Pancreas (tissue), 10 donors: ENCODE results near the gene DHPS. TPM values are rescaled to one million over a fixed set of nuclear protein-coding genes. Genes with fewer than 3 reads are reported as not detected.

Experiments used
- ATAC-seq, 4 donors: fragments of 200-7000 bp; cut with Tn5 transposase; one replicate each; pipeline versions ENCODE4 v1.8.0 to v1.9.1; 2020; ENCODE audit warnings: mild to moderate bottlenecking in 4 of 4, moderate library complexity in 4 of 4
- DNase-seq, 6 donors: peaks; one replicate each; pipeline ENCODE4 v3.0.0-alpha.2; 2020
- FAIRE-seq: peaks from 2 replicates; lab custom pipeline; 2012; peaks lifted over from hg19 to GRCh38; lab: Jason Lieb, UNC
- H3K27ac ChIP-seq, 4 donors: fragments of 200-600 bp; sonication (generic); 1 replicate in 3 of 4; 2 replicates in 1 of 4; pipeline versions ENCODE4 v1.5.0 to v1.8.0; 2020
- H3K27me3 ChIP-seq, 4 donors: fragments of 200-600 bp; one replicate each; pipeline ENCODE4 v1.8.0; 2021
- H3K36me3 ChIP-seq, 3 donors: fragments of 200-600 bp; sonication (generic) in 1 of 3; one replicate each; pipeline versions ENCODE4 v1.5.0 to v1.8.0; 2020 to 2021
- H3K4me1 ChIP-seq, 3 donors: fragments of 200-600 bp; one replicate each; pipeline ENCODE4 v1.8.0; 2021
- H3K4me3 ChIP-seq, 4 donors: fragments of 200-600 bp; sonication (generic) in 2 of 4; one replicate each; pipeline versions ENCODE4 v1.5.0 to v1.8.0; 2020 to 2021
- H3K9me3 ChIP-seq, 4 donors: fragments of 200-600 bp; one replicate each; pipeline ENCODE4 v1.8.0; 2021
- WGBS, 2 donors: extraction: QIAGEN DNeasy Blood & Tissue Kit; methylation state at CpG; one replicate each; pipeline ENCODE4 v1.1.7; 2013; 5-methylcytosine and 5-hydroxymethylcytosine counted together
- intact Hi-C, 3 donors: fragments of 100-400 bp; cut with DNase I; formaldehyde crosslinking; loops; one replicate each; pipeline versions ENCODE4 v1.11.1 to v1.14.2; 2022
- polyA plus RNA-seq, 2 donors: library from polyadenylated mRNA; stranded (reverse); fragments of 200-250 nt; gene quantifications; one replicate each; pipeline ENCODE4 v1.2.3, GENCODE V29; 2013
- total RNA-seq, 6 donors: library from RNA; stranded (reverse); fragmentation: NEBNext Ultra II Directional in 4 of 6; extraction: Animal tissue kit (Norgen Biotek cat#: 25700) in 4 of 6; gene quantifications; one replicate each; pipeline versions ENCODE4 v1.2.1 to v1.2.4, GENCODE V29; 2021 to 2023
- TF ChIP-seq, protein P1 (sequence below), 4 donors: fragments of 200-600 bp; sonication (generic) in 3 of 4; IDR thresholded peaks; one replicate each; pipeline versions ENCODE4 v1.5.0 to v1.8.0; 2021; ENCODE audit warnings: antibody characterized with exemption in 4 of 4
- donor health status: healthy with polysubstance abuse.
- donor health status: DM: no; HTN: no; CAD: no; lungs with moderate emphysema.
- donor health status: DM: no; HTN: no; CAD: no.
- donor health status: control.
- donor health status: control.
- donor health status: Bipolar disorder and iron deficiency.
- donor health status: DM: yes; HTN: yes; CAD: no.
- donor health status: DM: no; HTN: no; CAD: no.
- donor health status: DM: no; HTN: no; CAD: no.
- donor health status: DM: yes; HTN: yes; CAD: no.

The DHPS gene
- total and polyA plus RNA-seq, 8 donors = 36.0 to 85.7 (median 49.9) TPM

DNA sequence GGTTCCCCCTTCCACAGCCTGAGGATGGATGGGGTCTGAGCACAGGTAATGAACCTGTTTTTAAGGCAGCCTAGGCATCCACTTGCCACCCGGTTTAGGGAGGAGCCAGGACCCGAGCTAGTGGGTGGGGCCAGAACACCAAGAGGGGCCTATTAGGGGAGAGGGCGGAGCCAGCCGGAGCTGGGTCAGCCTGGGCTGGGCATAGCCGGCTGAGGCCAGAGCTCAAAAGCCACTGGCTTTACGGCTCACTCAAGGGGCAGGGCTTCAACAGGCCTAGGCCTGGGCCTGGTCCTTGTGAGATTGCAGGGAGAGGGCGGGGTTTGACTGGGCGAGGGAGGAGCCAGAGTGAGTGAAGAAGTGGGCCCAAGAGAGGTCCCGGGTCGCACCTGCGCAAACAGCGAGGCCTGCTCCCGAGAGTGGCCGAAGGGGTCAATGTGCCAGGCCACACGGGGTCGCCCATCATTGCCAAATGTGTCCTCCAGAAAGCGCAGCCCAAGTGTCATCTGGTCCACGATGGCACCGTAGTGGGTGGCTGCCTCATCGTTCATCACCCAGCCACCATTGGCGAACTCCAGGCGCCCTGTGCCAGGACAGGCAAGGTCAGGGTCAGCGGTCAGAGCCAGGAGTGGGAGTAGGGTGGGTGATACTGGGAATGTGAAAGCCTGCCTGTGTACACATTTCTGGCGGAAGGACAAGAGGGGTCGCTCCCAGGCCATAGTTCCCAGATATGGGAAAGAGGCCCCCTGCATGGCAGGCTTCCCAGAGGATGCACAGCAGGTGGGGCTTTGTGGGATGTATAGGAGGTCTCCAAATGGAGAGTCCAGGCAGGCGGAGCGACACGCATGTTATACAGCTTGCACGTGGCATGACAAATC lies 17.0 kb downstream of the DHPS start:
- H3K27me3 ChIP-seq = no peaks in the 10 kb centered on the region
- H3K27ac ChIP-seq = no peak overlapping the region
- H3K9me3 ChIP-seq = no peaks in the 10 kb centered on the region
- TF ChIP-seq, protein P1, sequence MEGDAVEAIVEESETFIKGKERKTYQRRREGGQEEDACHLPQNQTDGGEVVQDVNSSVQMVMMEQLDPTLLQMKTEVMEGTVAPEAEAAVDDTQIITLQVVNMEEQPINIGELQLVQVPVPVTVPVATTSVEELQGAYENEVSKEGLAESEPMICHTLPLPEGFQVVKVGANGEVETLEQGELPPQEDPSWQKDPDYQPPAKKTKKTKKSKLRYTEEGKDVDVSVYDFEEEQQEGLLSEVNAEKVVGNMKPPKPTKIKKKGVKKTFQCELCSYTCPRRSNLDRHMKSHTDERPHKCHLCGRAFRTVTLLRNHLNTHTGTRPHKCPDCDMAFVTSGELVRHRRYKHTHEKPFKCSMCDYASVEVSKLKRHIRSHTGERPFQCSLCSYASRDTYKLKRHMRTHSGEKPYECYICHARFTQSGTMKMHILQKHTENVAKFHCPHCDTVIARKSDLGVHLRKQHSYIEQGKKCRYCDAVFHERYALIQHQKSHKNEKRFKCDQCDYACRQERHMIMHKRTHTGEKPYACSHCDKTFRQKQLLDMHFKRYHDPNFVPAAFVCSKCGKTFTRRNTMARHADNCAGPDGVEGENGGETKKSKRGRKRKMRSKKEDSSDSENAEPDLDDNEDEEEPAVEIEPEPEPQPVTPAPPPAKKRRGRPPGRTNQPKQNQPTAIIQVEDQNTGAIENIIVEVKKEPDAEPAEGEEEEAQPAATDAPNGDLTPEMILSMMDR (IDR thresholded peaks at IDR 0.05) = no peak
- peak overlapping the region in 1 of 4 donors; percentile 84 for H3K4me3 ChIP-seq
- no peak for DNase-seq
- no peak for FAIRE-seq
- 86 to 89% methylated on average over 29 of the region's 29 CpGs for WGBS, 2 donors
- peaks cover 4 to 21% (median 7%) of the 10 kb centered on the region in 3 donors for H3K4me1 ChIP-seq
- intact Hi-C loops = no loop called here
- ATAC-seq = no peak
- peaks cover 0 to 12% (median 0%) of the 10 kb centered on the region in 3 donors for H3K36me3 ChIP-seq

DNA sequence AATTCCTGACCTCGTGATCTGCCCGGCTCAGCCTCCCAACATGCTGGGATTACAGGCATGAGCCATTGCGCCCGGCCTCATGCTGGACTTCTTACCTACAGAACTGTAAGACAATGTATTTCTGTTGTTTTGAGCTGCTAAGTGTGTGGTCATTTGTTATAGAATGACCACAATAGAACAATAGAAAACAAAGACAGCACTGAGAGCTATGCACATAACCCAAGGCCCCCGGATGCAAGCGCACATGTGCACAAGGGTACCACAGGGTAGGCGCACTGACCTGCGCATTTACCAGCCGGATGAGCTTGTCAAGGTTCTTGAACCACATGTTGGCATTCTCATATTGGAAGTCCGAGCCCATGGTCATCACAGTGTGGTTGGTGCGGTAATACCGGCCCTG lies 20.7 kb downstream of the DHPS start:
- no peak overlapping the region for H3K4me3 ChIP-seq
- no peak for DNase-seq
- no peak for FAIRE-seq
- H3K9me3 ChIP-seq = no peaks in the 10 kb centered on the region
- 90% methylated on average over 12 of the region's 12 CpGs for WGBS, 2 donors
- no peak overlapping the region for H3K27ac ChIP-seq
- intact Hi-C loops = no loop called here
- peaks cover 0 to 12% (median 0%) of the 10 kb centered on the region in 3 donors for H3K36me3 ChIP-seq
- H3K27me3 ChIP-seq = no peaks in the 10 kb centered on the region
- TF ChIP-seq, protein P1 (IDR thresholded peaks at IDR 0.05) = no peak
- peaks cover 0 to 3% (median 0%) of the 10 kb centered on the region in 3 donors for H3K4me1 ChIP-seq
- ATAC-seq = no peak

DNA sequence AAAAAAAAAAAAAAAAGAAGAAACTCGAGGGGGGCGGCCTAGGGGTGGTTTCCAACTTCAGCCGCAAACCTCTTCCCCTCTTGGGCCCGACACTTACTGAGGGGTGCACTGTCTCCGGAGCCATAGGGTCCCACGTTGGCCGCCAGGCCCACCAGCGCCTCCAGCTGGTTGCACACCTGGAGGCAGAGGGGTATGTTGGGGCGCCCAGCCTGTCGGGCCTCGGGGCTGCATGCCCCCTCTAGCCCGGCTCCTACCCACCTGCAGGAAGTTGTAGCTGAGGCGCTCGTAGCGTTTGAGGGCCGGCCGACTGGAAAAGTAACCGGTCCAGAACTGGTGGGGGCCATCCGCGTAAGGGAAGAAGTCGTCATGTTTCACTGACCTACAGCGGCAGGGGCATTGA lies 23.7 kb downstream of the DHPS start:
- WGBS, 2 donors = 96% methylated on average over 22 of the region's 22 CpGs
- H3K4me1 ChIP-seq = no peaks in the 10 kb centered on the region
- TF ChIP-seq, protein P1 (IDR thresholded peaks at IDR 0.05) = no peak
- no peak for FAIRE-seq
- H3K9me3 ChIP-seq = no peaks in the 10 kb centered on the region
- no peak overlapping the region for H3K4me3 ChIP-seq
- intact Hi-C loops = no loop called here
- no peak for DNase-seq
- no peak for ATAC-seq
- H3K27ac ChIP-seq = no peak overlapping the region
- peaks cover 0 to 6% (median 0%) of the 10 kb centered on the region in 3 donors for H3K36me3 ChIP-seq
- no peaks in the 10 kb centered on the region for H3K27me3 ChIP-seq

DNA sequence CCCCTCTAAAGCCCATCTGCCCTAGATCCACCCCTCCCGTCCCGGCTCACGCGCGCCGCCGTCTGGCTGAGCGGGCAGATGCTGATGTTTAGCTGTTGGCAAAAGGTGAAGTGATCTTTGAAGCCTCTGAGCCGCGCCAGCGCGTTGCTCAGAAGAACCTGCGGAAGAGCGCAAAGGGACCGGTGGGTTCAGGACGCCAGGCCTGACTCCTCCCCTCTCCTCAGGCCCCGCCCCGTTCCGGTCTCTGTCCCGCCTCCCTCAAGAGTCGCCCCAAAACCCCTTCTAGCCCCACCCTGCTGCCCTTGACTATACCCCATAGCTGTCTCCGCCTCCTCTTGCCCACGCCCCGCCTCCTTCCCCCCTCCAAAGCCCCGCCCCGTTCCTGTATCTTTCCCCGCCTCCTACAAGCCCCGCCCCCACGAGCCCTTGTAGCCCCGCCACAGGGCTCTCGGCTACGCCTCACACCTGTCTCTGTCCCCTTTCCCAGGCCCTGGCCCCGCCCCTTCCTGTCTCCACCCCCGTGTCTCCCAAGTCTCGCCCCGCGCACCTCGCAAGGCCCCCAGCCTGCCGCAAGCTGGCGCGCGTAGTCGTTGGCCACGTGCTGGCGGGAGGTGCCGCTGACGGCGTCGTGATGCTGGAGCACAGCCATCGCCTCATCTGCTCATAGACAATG lies 24.6 kb downstream of the DHPS start:
- peaks cover 0 to 6% (median 0%) of the 10 kb centered on the region in 3 donors for H3K36me3 ChIP-seq
- H3K27ac ChIP-seq = no peak overlapping the region
- H3K4me1 ChIP-seq = no peaks in the 10 kb centered on the region
- no peaks in the 10 kb centered on the region for H3K27me3 ChIP-seq
- intact Hi-C loops = no loop called here
- no peak overlapping the region for H3K4me3 ChIP-seq
- WGBS, 2 donors = 70 to 78% methylated on average over 47 to 50 of the region's 50 CpGs
- DNase-seq = peak in 5 of 6 donors; percentile 35 to 83 (median 58)
- ATAC-seq = peak in 3 of 4 donors; percentile 71 to 93 (median 73)
- FAIRE-seq = no peak
- no peaks in the 10 kb centered on the region for H3K9me3 ChIP-seq
- TF ChIP-seq, protein P1 (IDR thresholded peaks at IDR 0.05) = no peak
